ENCODE measurements around the gene SPATA31D4. TPM values are rescaled to one million over a fixed set of nuclear protein-coding genes. Genes with fewer than 3 reads are reported as not detected.
"Not testable (repeated sequence)": the region's sequence is repeated elsewhere in the genome, so short reads cannot be mapped to it uniquely, and the experiment has no call there.

The SPATA31D4 gene
- polyA plus RNA-seq, 4 donors: 0.01 TPM; not detected in 3

GRCh38 chr9:81896070-81896469 lies 32.2 kb upstream of the SPATA31D4 start:
- Histone ChIP-seq H3K9me3 (ENCODE audit: control insufficient read depth in 2 of 2, insufficient read depth in 1 of 2, low read depth in 1 of 2, low read length in 1 of 2) (no peaks in the 10 kb centered on the region), H3K27me3 (ENCODE audit: control insufficient read depth in 3 of 3, insufficient read depth in 3 of 3, low read length in 3 of 3) (no peaks in the 10 kb centered on the region), H3K4me3 (ENCODE audit: low read depth in 1 of 3, low read length in 3 of 3) (no peak overlapping the region), H3K4me1 (ENCODE audit: control insufficient read depth in 3 of 3, insufficient read depth in 2 of 3, low read depth in 1 of 3, low read length in 2 of 3) (no peaks in the 10 kb centered on the region), H3K27ac (ENCODE audit: low read depth in 1 of 3, low read length in 2 of 3) (no peak overlapping the region), H3K36me3 (ENCODE audit: control insufficient read depth in 3 of 3, insufficient read depth in 2 of 3, low read depth in 1 of 3, low read length in 3 of 3) (no peaks in the 10 kb centered on the region)
- DNase-seq: no peak
- FAIRE-seq: no peak

GRCh38 chr9:81898851-81899250 lies 29.4 kb upstream of the SPATA31D4 start:
- Histone ChIP-seq H3K36me3 (ENCODE audit: control insufficient read depth in 3 of 3, insufficient read depth in 2 of 3, low read depth in 1 of 3, low read length in 3 of 3) (no peaks in the 10 kb centered on the region), H3K4me1 (ENCODE audit: control insufficient read depth in 3 of 3, insufficient read depth in 2 of 3, low read depth in 1 of 3, low read length in 2 of 3) (no peaks in the 10 kb centered on the region), H3K27ac (ENCODE audit: low read depth in 1 of 3, low read length in 2 of 3) (no peak overlapping the region), H3K9me3 (ENCODE audit: control insufficient read depth in 2 of 2, insufficient read depth in 1 of 2, low read depth in 1 of 2, low read length in 1 of 2) (no peaks in the 10 kb centered on the region), H3K4me3 (ENCODE audit: low read depth in 1 of 3, low read length in 3 of 3) (no peak overlapping the region), H3K27me3 (ENCODE audit: control insufficient read depth in 3 of 3, insufficient read depth in 3 of 3, low read length in 3 of 3) (no peaks in the 10 kb centered on the region)
- FAIRE-seq (no peak), DNase-seq (no peak)
- 85 to 96% (median 86%) methylated on average over 1 of the region's 1 CpG for WGBS, 3 donors

- H3K27ac ChIP-seq (ENCODE audit: low read depth in 1 of 3, low read length in 2 of 3): no peak overlapping the region
- H3K27me3 ChIP-seq (ENCODE audit: control insufficient read depth in 3 of 3, insufficient read depth in 3 of 3, low read length in 3 of 3): no peaks in the 10 kb centered on the region
- FAIRE-seq: no peak
- DNase-seq: no peak
- H3K4me1 ChIP-seq (ENCODE audit: control insufficient read depth in 3 of 3, insufficient read depth in 2 of 3, low read depth in 1 of 3, low read length in 2 of 3): no peaks in the 10 kb centered on the region
- 78 to 83% (median 81%) methylated on average over 2 of the region's 2 CpGs for WGBS, 3 donors
- no peak overlapping the region for H3K4me3 ChIP-seq (ENCODE audit: low read depth in 1 of 3, low read length in 3 of 3)
- H3K36me3 ChIP-seq (ENCODE audit: control insufficient read depth in 3 of 3, insufficient read depth in 2 of 3, low read depth in 1 of 3, low read length in 3 of 3): no peaks in the 10 kb centered on the region
- H3K9me3 ChIP-seq (ENCODE audit: control insufficient read depth in 2 of 2, insufficient read depth in 1 of 2, low read depth in 1 of 2, low read length in 1 of 2): no peaks in the 10 kb centered on the region
These were observed 26.0 kb upstream of the SPATA31D4 start for GRCh38 chr9:81902196-81902595.

GRCh38 chr9:81902626-81903025 lies 25.6 kb upstream of the SPATA31D4 start:
- no peaks in the 10 kb centered on the region for H3K36me3 ChIP-seq (ENCODE audit: control insufficient read depth in 3 of 3, insufficient read depth in 2 of 3, low read depth in 1 of 3, low read length in 3 of 3)
- no peak overlapping the region for H3K4me3 ChIP-seq (ENCODE audit: low read depth in 1 of 3, low read length in 3 of 3)
- no peaks in the 10 kb centered on the region for H3K4me1 ChIP-seq (ENCODE audit: control insufficient read depth in 3 of 3, insufficient read depth in 2 of 3, low read depth in 1 of 3, low read length in 2 of 3)
- FAIRE-seq (no peak), DNase-seq (no peak)
- no peaks in the 10 kb centered on the region for H3K27me3 ChIP-seq (ENCODE audit: control insufficient read depth in 3 of 3, insufficient read depth in 3 of 3, low read length in 3 of 3)
- H3K9me3 ChIP-seq (ENCODE audit: control insufficient read depth in 2 of 2, insufficient read depth in 1 of 2, low read depth in 1 of 2, low read length in 1 of 2): no peaks in the 10 kb centered on the region
- no peak overlapping the region for H3K27ac ChIP-seq (ENCODE audit: low read depth in 1 of 3, low read length in 2 of 3)
- 78 to 85% (median 80%) methylated on average over 3 of the region's 3 CpGs for WGBS, 3 donors

- no peaks in the 10 kb centered on the region for H3K4me1 ChIP-seq (ENCODE audit: control insufficient read depth in 3 of 3, insufficient read depth in 2 of 3, low read depth in 1 of 3, low read length in 2 of 3)
- H3K36me3 ChIP-seq (ENCODE audit: control insufficient read depth in 3 of 3, insufficient read depth in 2 of 3, low read depth in 1 of 3, low read length in 3 of 3): no peaks in the 10 kb centered on the region
- FAIRE-seq (no peak), DNase-seq (no peak)
- no peaks in the 10 kb centered on the region for H3K9me3 ChIP-seq (ENCODE audit: control insufficient read depth in 2 of 2, insufficient read depth in 1 of 2, low read depth in 1 of 2, low read length in 1 of 2)
- WGBS, 3 donors: 68 to 83% (median 71%) methylated on average over 3 of the region's 3 CpGs
- H3K4me3 ChIP-seq (ENCODE audit: low read depth in 1 of 3, low read length in 3 of 3): no peak overlapping the region
- H3K27ac ChIP-seq (ENCODE audit: low read depth in 1 of 3, low read length in 2 of 3): no peak overlapping the region
- no peaks in the 10 kb centered on the region for H3K27me3 ChIP-seq (ENCODE audit: control insufficient read depth in 3 of 3, insufficient read depth in 3 of 3, low read length in 3 of 3)
These were observed 21.6 kb upstream of the SPATA31D4 start for GRCh38 chr9:81906671-81907070.

GRCh38 chr9:81912135-81912534 lies 16.1 kb upstream of the SPATA31D4 start:
- H3K4me1 ChIP-seq (ENCODE audit: control insufficient read depth in 3 of 3, insufficient read depth in 2 of 3, low read depth in 1 of 3, low read length in 2 of 3): no peaks in the 10 kb centered on the region
- DNase-seq: no peak
- no peaks in the 10 kb centered on the region for H3K36me3 ChIP-seq (ENCODE audit: control insufficient read depth in 3 of 3, insufficient read depth in 2 of 3, low read depth in 1 of 3, low read length in 3 of 3)
- H3K27ac ChIP-seq (ENCODE audit: low read depth in 1 of 3, low read length in 2 of 3): no peak overlapping the region
- no peaks in the 10 kb centered on the region for H3K27me3 ChIP-seq (ENCODE audit: control insufficient read depth in 3 of 3, insufficient read depth in 3 of 3, low read length in 3 of 3)
- no peaks in the 10 kb centered on the region for H3K9me3 ChIP-seq (ENCODE audit: control insufficient read depth in 2 of 2, insufficient read depth in 1 of 2, low read depth in 1 of 2, low read length in 1 of 2)
- FAIRE-seq: no peak
- H3K4me3 ChIP-seq (ENCODE audit: low read depth in 1 of 3, low read length in 3 of 3): no peak overlapping the region
- 78 to 85% (median 84%) methylated on average over 6 of the region's 6 CpGs for WGBS, 3 donors

GRCh38 chr9:81915801-81916505 lies 12.3 kb upstream of the SPATA31D4 start:
- Histone ChIP-seq H3K4me1 (ENCODE audit: control insufficient read depth in 3 of 3, insufficient read depth in 2 of 3, low read depth in 1 of 3, low read length in 2 of 3) (no peaks in the 10 kb centered on the region), H3K27me3 (ENCODE audit: control insufficient read depth in 3 of 3, insufficient read depth in 3 of 3, low read length in 3 of 3) (no peaks in the 10 kb centered on the region), H3K36me3 (ENCODE audit: control insufficient read depth in 3 of 3, insufficient read depth in 2 of 3, low read depth in 1 of 3, low read length in 3 of 3) (no peaks in the 10 kb centered on the region), H3K4me3 (ENCODE audit: low read depth in 1 of 3, low read length in 3 of 3) (no peak overlapping the region), H3K9me3 (ENCODE audit: control insufficient read depth in 2 of 2, insufficient read depth in 1 of 2, low read depth in 1 of 2, low read length in 1 of 2) (no peaks in the 10 kb centered on the region), H3K27ac (ENCODE audit: low read depth in 1 of 3, low read length in 2 of 3) (no peak overlapping the region)
- FAIRE-seq (no peak), DNase-seq (no peak)
- WGBS, 3 donors: 80 to 89% (median 82%) methylated on average over 5 of the region's 5 CpGs

- 11 to 69% (median 29%) methylated on average over 1 of the region's 3 CpGs for WGBS, 3 donors
- not testable (repeated sequence) for H3K4me3 ChIP-seq (ENCODE audit: low read depth in 1 of 3, low read length in 3 of 3); H3K4me1 ChIP-seq (ENCODE audit: control insufficient read depth in 3 of 3, insufficient read depth in 2 of 3, low read depth in 1 of 3, low read length in 2 of 3); H3K27me3 ChIP-seq (ENCODE audit: control insufficient read depth in 3 of 3, insufficient read depth in 3 of 3, low read length in 3 of 3); H3K27ac ChIP-seq (ENCODE audit: low read depth in 1 of 3, low read length in 2 of 3); H3K36me3 ChIP-seq (ENCODE audit: control insufficient read depth in 3 of 3, insufficient read depth in 2 of 3, low read depth in 1 of 3, low read length in 3 of 3); DNase-seq; H3K9me3 ChIP-seq (ENCODE audit: control insufficient read depth in 2 of 2, insufficient read depth in 1 of 2, low read depth in 1 of 2, low read length in 1 of 2); FAIRE-seq
These were observed 9.7 kb upstream of the SPATA31D4 start for GRCh38 chr9:81918507-81918906.

- not testable (repeated sequence) for H3K4me3 ChIP-seq (ENCODE audit: low read depth in 1 of 3, low read length in 3 of 3); H3K4me1 ChIP-seq (ENCODE audit: control insufficient read depth in 3 of 3, insufficient read depth in 2 of 3, low read depth in 1 of 3, low read length in 2 of 3); DNase-seq; H3K36me3 ChIP-seq (ENCODE audit: control insufficient read depth in 3 of 3, insufficient read depth in 2 of 3, low read depth in 1 of 3, low read length in 3 of 3); FAIRE-seq; H3K27ac ChIP-seq (ENCODE audit: low read depth in 1 of 3, low read length in 2 of 3); H3K9me3 ChIP-seq (ENCODE audit: control insufficient read depth in 2 of 2, insufficient read depth in 1 of 2, low read depth in 1 of 2, low read length in 1 of 2); H3K27me3 ChIP-seq (ENCODE audit: control insufficient read depth in 3 of 3, insufficient read depth in 3 of 3, low read length in 3 of 3)
- no CpG with 5 or more reads among the region's 6 CpGs for WGBS, 3 donors
These were observed 1.9 kb downstream of the SPATA31D4 start for GRCh38 chr9:81930147-81930546.
